HepG2 (cell line): ENCODE data around the gene ASXL1. TPM values are rescaled to one million over a fixed set of nuclear protein-coding genes. Genes with fewer than 3 reads are reported as not detected.

ENCODE experiments used
- ATAC-seq: fragments of 200-7000 bp; cut with Tn5 transposase; 3 replicates; pipeline ENCODE4 v1.9.1; 2020; ENCODE audit warnings: mild to moderate bottlenecking, moderate library complexity
- BruUV-seq: library from RNA; stranded (reverse); fragments of 400-500 nt; replicated peaks from 2 replicates; lab custom pipeline; 2021; lab: Mats Ljungman, UMichigan
- CTCF ChIA-PET: fragments of 300-600 bp; formaldehyde crosslinking; extraction: SDS; loops from one replicate; lab custom pipeline; 2021; ENCODE audit warnings: low total read pairs, inconsistent platforms, low intra/inter-chr PET ratio; lab: Yijun Ruan, JAX
- POLR2A ChIA-PET: fragments of 350-600 bp; sonication (Branson Sonifier 250); formaldehyde crosslinking; loops from one replicate; lab custom pipeline; 2020; ENCODE audit warnings: antibody characterized with exemption, inconsistent platforms; lab: Yijun Ruan, JAX
- DNase-seq: peaks from one replicate; pipeline ENCODE4 v3.0.0-alpha.2; 2015; ENCODE audit warnings: low spot score
- FAIRE-seq: peaks from 3 replicates; lab custom pipeline; 2011; peaks lifted over from hg19 to GRCh38; lab: Jason Lieb, UNC
- H2AFZ ChIP-seq: one replicate; pipeline ENCODE4 v1.6.1; 2011; ENCODE audit warnings: low read length, inconsistent platforms
- H3K27ac ChIP-seq: fragments of 300-600 bp; 3 replicates; pipeline ENCODE4 v1.8.0; 2011; ENCODE audit warnings: mixed run types, mild to moderate bottlenecking, mixed read lengths, low read length, inconsistent platforms; ENCODE audit not compliant: insufficient read depth; ENCODE audit errors: extremely low read length
- H3K27me3 ChIP-seq, 2 experiments: fragments of 200-600 bp in 1 of 2; 2 replicates in 1 of 2; 3 replicates in 1 of 2; pipeline versions ENCODE4 v1.6.0 to v1.8.0; 2011; ENCODE audit warnings: low read length in 2 of 2, mild to moderate bottlenecking in 2 of 2, moderate library complexity in 2 of 2, inconsistent platforms in 1 of 2; ENCODE audit not compliant: insufficient read depth in 2 of 2, control insufficient read depth in 1 of 2
- H3K36me3 ChIP-seq, 2 experiments: fragments of 200-600 bp in 1 of 2; replicated peaks in 1 of 2; 2 replicates in 1 of 2; 3 replicates in 1 of 2; pipeline versions ENCODE4 v1.5.1 to v1.8.0; 2011; ENCODE audit warnings: low read length in 2 of 2, inconsistent platforms in 1 of 2; ENCODE audit not compliant: insufficient read depth in 2 of 2, control insufficient read depth in 1 of 2
- H3K4me1 ChIP-seq: 2 replicates; pipeline ENCODE4 v1.5.1; 2012; ENCODE audit warnings: low read length, inconsistent platforms; ENCODE audit not compliant: insufficient read depth
- H3K4me2 ChIP-seq: 2 replicates; pipeline ENCODE4 v1.6.0; 2011; ENCODE audit warnings: low read depth, low read length, inconsistent platforms
- H3K4me3 ChIP-seq, 3 experiments: fragments of 200-600 bp in 1 of 3; sonication (generic), shearing (Covaris generic) in 1 of 3; replicated peaks in 1 of 3; 2 replicates each; pipeline ENCODE4 v1.5.1; 2011 to 2016; ENCODE audit warnings: low read length in 3 of 3, inconsistent platforms in 2 of 3, low read depth in 2 of 3, mild to moderate bottlenecking in 2 of 3, control low read depth in 1 of 3, mixed read lengths in 1 of 3; ENCODE audit not compliant: insufficient read depth in 1 of 3
- H3K79me2 ChIP-seq: one replicate; pipeline ENCODE4 v1.6.1; 2011; ENCODE audit warnings: low read length, inconsistent platforms; ENCODE audit not compliant: insufficient read depth
- H3K9ac ChIP-seq: 2 replicates; pipeline ENCODE4 v1.6.0; 2011; ENCODE audit warnings: mild to moderate bottlenecking, low read depth, low read length, inconsistent platforms; ENCODE audit not compliant: insufficient read depth
- H3K9me3 ChIP-seq: 2 replicates; pipeline ENCODE4 v1.5.1; 2012; ENCODE audit warnings: mild to moderate bottlenecking, low read length
- H4K20me1 ChIP-seq: 2 replicates; pipeline ENCODE4 v1.6.0; 2011; ENCODE audit warnings: inconsistent platforms, mild to moderate bottlenecking, low read length, moderate library complexity; ENCODE audit not compliant: insufficient read depth
- CC2D1A ChIP-seq: sonication (generic); formaldehyde crosslinking; IDR thresholded peaks from 2 replicates; pipeline ENCODE4 v1.8.1; 2023; ENCODE audit warnings: mild to moderate bottlenecking, missing genetic modification reagents
- ELF4 ChIP-seq: sonication (generic); formaldehyde crosslinking; IDR thresholded peaks from 2 replicates; pipeline ENCODE4 v1.5.0; 2020; ENCODE audit warnings: missing genetic modification reagents, mild to moderate bottlenecking, moderate library complexity, borderline replicate concordance
- HNRNPK ChIP-seq: fragments of 200-400 bp; formaldehyde crosslinking; IDR thresholded peaks from 2 replicates; pipeline ENCODE4 v1.6.1; 2018; ENCODE audit warnings: low read length, low read depth, moderate library complexity, mild to moderate bottlenecking; ENCODE audit not compliant: poor library complexity, severe bottlenecking
- NCOR1 ChIP-seq: fragments of 200-600 bp; sonication (generic); IDR thresholded peaks from 2 replicates; pipeline ENCODE4 v1.7.0; 2017; ENCODE audit warnings: antibody characterized with exemption, low read length, borderline replicate concordance
- RBM22 ChIP-seq: fragments of 200-400 bp; formaldehyde crosslinking; optimal IDR thresholded peaks from 2 replicates; pipeline ENCODE3; 2017; ENCODE audit warnings: mild to moderate bottlenecking, low read length, moderate library complexity
- SOX13 ChIP-seq, 3 experiments: fragments of 450-650 bp in 1 of 3; sonication (generic) in 1 of 3; formaldehyde crosslinking in 1 of 3; IDR thresholded peaks in 2 of 3; conservative IDR thresholded peaks in 1 of 3; 2 replicates each; pipeline versions ENCODE4 v1.5.0 to v1.6.1; 2016 to 2020; ENCODE audit warnings: antibody characterized with exemption in 1 of 3, mild to moderate bottlenecking in 1 of 3, missing compliant biosample characterization in 1 of 3, missing genetic modification reagents in 1 of 3, moderate library complexity in 1 of 3
- ZFYVE20 ChIP-seq: sonication (generic); formaldehyde crosslinking; IDR thresholded peaks from 2 replicates; pipeline ENCODE4 v1.8.0; 2023; ENCODE audit warnings: low read depth, mild to moderate bottlenecking, moderate library complexity, missing genetic modification reagents, borderline replicate concordance
- ZNF354B ChIP-seq: sonication (generic); formaldehyde crosslinking; IDR thresholded peaks from 2 replicates; pipeline ENCODE4 v1.8.0; 2022; ENCODE audit warnings: mild to moderate bottlenecking, missing genetic modification reagents
- ZNF713 ChIP-seq: sonication (generic); formaldehyde crosslinking; IDR thresholded peaks from 2 replicates; pipeline ENCODE4 v1.4.0; 2020; ENCODE audit warnings: mild to moderate bottlenecking, missing genetic modification reagents
- ZNF747 ChIP-seq: sonication (generic); formaldehyde crosslinking; IDR thresholded peaks from 2 replicates; pipeline ENCODE4 v1.8.1; 2023; ENCODE audit warnings: missing genetic modification reagents, mild to moderate bottlenecking, borderline replicate concordance
- ZNF775 ChIP-seq: sonication (generic); formaldehyde crosslinking; IDR thresholded peaks from 2 replicates; pipeline ENCODE4 v1.4.0; 2020; ENCODE audit warnings: missing genetic modification reagents, mild to moderate bottlenecking, moderate library complexity, borderline replicate concordance
- ZNF790 ChIP-seq: sonication (generic); formaldehyde crosslinking; IDR thresholded peaks from 2 replicates; pipeline ENCODE4 v1.8.0; 2022; ENCODE audit warnings: missing genetic modification reagents, mild to moderate bottlenecking, borderline replicate concordance
- WGBS: methylation state at CpG from one replicate; pipeline ENCODE4 v1.1.6; 2017; ENCODE audit warnings: low lambda C conversion rate; 5-methylcytosine and 5-hydroxymethylcytosine counted together
- in situ Hi-C: cut with HindIII; loops from 2 replicates; pipeline ENCODE4 v1.10.0; 2017; ENCODE audit warnings: low pct_unique_long_range_greater_than_20kb; ENCODE audit not compliant: extremely low pct_ligation_motif_present
- intact Hi-C: fragments of 100-400 bp; cut with micrococcal nuclease; formaldehyde crosslinking; loops from one replicate; pipeline ENCODE4 v1.10.0; 2022; ENCODE audit not compliant: unreplicated experiment
- polyA plus RNA-seq, 8 experiments: library from polyadenylated mRNA; depleted of rRNA in 3 of 8; stranded (reverse) in 7 of 8; unstranded in 1 of 8; fragments of >200 nt; fragmentation: Illumina TruSeq in 4 of 8; extraction: Trizol in 4 of 8; gene quantifications; 2 replicates each; pipeline versions ENCODE4 v1.2.1 to v1.2.3, GENCODE V29; 2011 to 2016; ENCODE audit warnings: low read depth in 4 of 8, missing spikeins in 1 of 8, mixed read lengths in 1 of 8; ENCODE audit not compliant: insufficient read depth in 1 of 8
- total RNA-seq, 5 experiments: library from RNA; depleted of rRNA; stranded (reverse); fragments of >200 nt; fragmentation: Illumina TruSeq; extraction: Trizol; gene quantifications; 2 replicates each; pipeline ENCODE4 v1.2.3, GENCODE V29; 2016; ENCODE audit warnings: low read depth in 1 of 5

Gene ASXL1
- total and polyA plus RNA-seq, 2 of the 13 experiments (the other 11 are each of a cell fraction or from before 2014, with no cell fraction given): 62.1 to 74.8 TPM

- no peak for DNase-seq
- in situ Hi-C loops (no loop called here), intact Hi-C loops (loop anchor here (5.0 kb wide), 1 partner anchor 38 kb away; no protein-coding TSS in a partner anchor)
- no peak overlapping the region for H3K4me3 ChIP-seq
- no peaks in the 10 kb centered on the region for H3K27me3 ChIP-seq
- WGBS: 81% methylated on average over 5 of the region's 5 CpGs
- H3K9me3 ChIP-seq: no peaks in the 10 kb centered on the region
- CTCF ChIA-PET: no interaction called here
- FAIRE-seq: no peak
- POLR2A ChIA-PET: interaction anchor here (1.0 to 1.8 kb wide), 3 partner anchors 9 to 81 kb away, joined by 3 to 5 read pairs (median 3); no protein-coding TSS in a partner anchor
- H3K4me2 ChIP-seq: no peak overlapping the region
- H2AFZ ChIP-seq: no peak overlapping the region
- H3K27ac ChIP-seq: no peak overlapping the region
- peaks cover 100% of the 10 kb centered on the region for H3K79me2 ChIP-seq
- peaks cover 13 to 33% of the 10 kb centered on the region in 2 experiments for H3K36me3 ChIP-seq
- H4K20me1 ChIP-seq: peaks cover 99% of the 10 kb centered on the region
- no peak for ATAC-seq
- BruUV-seq: no TSS peak
- peaks cover 99% of the 10 kb centered on the region for H3K4me1 ChIP-seq
- no peak overlapping the region for H3K9ac ChIP-seq
- TF ChIP-seq ELF4 (CRISPR knock-in tag): no peak
- TF ChIP-seq ZNF713 (CRISPR knock-in tag): no peak
- TF ChIP-seq SOX13 (IDR thresholded peaks at IDR 0.05): no peak
- TF ChIP-seq SOX13 (CRISPR knock-in tag; conservative IDR thresholded peaks at IDR 0.05 in 1 of 2, IDR thresholded peaks at IDR 0.05 in 1 of 2): no peak
- 0 out of 2 replicates have a peak, but pooled peaks have one; percentile 15 for TF ChIP-seq ZNF775 (CRISPR knock-in tag)
- no peak for TF ChIP-seq HNRNPK
- TF ChIP-seq ZNF790 (CRISPR knock-in tag): no peak
Observed at GRCh38 chr20:32365564-32365963, 7.4 kb downstream of the ASXL1 start.

GRCh38 chr20:32366380-32366779 lies 8.2 kb downstream of the ASXL1 start:
- in situ Hi-C loops: no loop called here
- Histone ChIP-seq H3K4me1 (peaks cover 91% of the 10 kb centered on the region), H3K9ac (no peak overlapping the region), H3K4me2 (peak overlapping the region; percentile 66), H3K79me2 (peaks cover 100% of the 10 kb centered on the region), H4K20me1 (peaks cover 97% of the 10 kb centered on the region), H3K27me3 (no peaks in the 10 kb centered on the region), H3K9me3 (no peaks in the 10 kb centered on the region), H3K36me3 (peaks cover 18 to 41% of the 10 kb centered on the region in 2 experiments), H2AFZ (no peak overlapping the region), H3K27ac (peak overlapping the region; percentile 50), H3K4me3 (no peak overlapping the region; a peak in 1 of 6 replicates)
- no peak for ATAC-seq
- no peak for DNase-seq
- BruUV-seq: no TSS peak
- ChIA-PET CTCF (no interaction called here), POLR2A (interaction anchor here (1.0 to 2.9 kb wide), 3 partner anchors 8 to 77 kb away, joined by 3 to 31 read pairs (median 8); partner anchors contain the start of gene ASXL1)
- FAIRE-seq: no peak
- intact Hi-C loops: loop anchor here (5.0 kb wide), 1 partner anchor 39 kb away; no protein-coding TSS in a partner anchor
- WGBS: 92% methylated on average over 2 of the region's 2 CpGs
- TF ChIP-seq NCOR1 (0 out of 2 replicates have a peak, but pooled peaks have one; percentile 11), CC2D1A (CRISPR knock-in tag) (0 out of 2 replicates have a peak, but pooled peaks have one; percentile 66), ZNF354B (CRISPR knock-in tag) (no peak), ZNF747 (CRISPR knock-in tag) (0 out of 2 replicates have a peak, but pooled peaks have one; percentile 27), ZFYVE20 (CRISPR knock-in tag) (0 out of 2 replicates have a peak, but pooled peaks have one; percentile 24), RBM22 (peak; percentile 89)
